Prostate gland (tissue), 2 donors: Measurements from ENCODE around the gene LYPD6. TPM values are rescaled to one million over a fixed set of nuclear protein-coding genes. Genes with fewer than 3 reads are reported as not detected.

Source experiments
- DNase-seq: peaks from one replicate; pipeline ENCODE4 v3.0.0-alpha.2; 2019; ENCODE audit warnings: low spot score
- H3K27ac ChIP-seq, 2 donors: fragments of 200-600 bp; sonication (generic); 2 replicates each; pipeline ENCODE4 v1.5.1; 2017 to 2019
- H3K27me3 ChIP-seq: fragments of 200-600 bp; sonication (generic); replicated peaks from 2 replicates; pipeline ENCODE4 v1.5.1; 2019; ENCODE audit not compliant: insufficient read depth
- H3K36me3 ChIP-seq, 2 donors: fragments of 200-600 bp; sonication (generic); 1 replicate in 1 of 2; 2 replicates in 1 of 2; pipeline versions ENCODE4 v1.5.1 to v1.8.1; 2017 to 2019
- H3K4me1 ChIP-seq: fragments of 200-600 bp; sonication (generic); replicated peaks from 2 replicates; pipeline ENCODE4 v1.5.1; 2019
- H3K4me3 ChIP-seq, 2 donors: fragments of 200-600 bp; sonication (generic); 2 replicates each; pipeline ENCODE4 v1.5.1; 2017 to 2019
- H3K9me3 ChIP-seq: fragments of 200-600 bp; sonication (generic); 2 replicates; pipeline ENCODE4 v1.5.1; 2017
- POLR2A ChIP-seq: fragments of 450-650 bp; IDR thresholded peaks from one replicate; pipeline ENCODE4 v1.6.1; 2016; ENCODE audit warnings: antibody characterized with exemption, mild to moderate bottlenecking
- POLR2AphosphoS5 ChIP-seq: sonication (generic); formaldehyde crosslinking; IDR thresholded peaks from one replicate; pipeline ENCODE4 v1.6.1; 2017; ENCODE audit warnings: antibody characterized with exemption
- WGBS: methylation state at CpG from one replicate; pipeline ENCODE4 v1.1.5; 2018; 5-methylcytosine and 5-hydroxymethylcytosine counted together
- intact Hi-C: fragments of 100-400 bp; cut with DNase I; formaldehyde crosslinking; loops from one replicate; pipeline ENCODE4 v1.14.2; 2022
- total RNA-seq, 2 donors: library from RNA; depleted of rRNA; stranded (reverse); fragments of >200 nt; gene quantifications; one replicate each; pipeline ENCODE4 v1.1.0, GENCODE V29; 2016
- TF ChIP-seq, protein P1 (sequence below), 4 experiments: fragments of 200-600 bp in 2 of 4; fragments of 450-650 bp in 2 of 4; sonication (generic) in 2 of 4; IDR thresholded peaks; 1 replicate in 3 of 4; 2 replicates in 1 of 4; pipeline ENCODE4 v1.5.1; 2016 to 2019; ENCODE audit warnings: antibody characterized with exemption in 4 of 4, mild to moderate bottlenecking in 2 of 4, moderate library complexity in 2 of 4

LYPD6 gene
- total RNA-seq, 2 donors from 2014 or later = 2.3 to 5.1 TPM

DNA sequence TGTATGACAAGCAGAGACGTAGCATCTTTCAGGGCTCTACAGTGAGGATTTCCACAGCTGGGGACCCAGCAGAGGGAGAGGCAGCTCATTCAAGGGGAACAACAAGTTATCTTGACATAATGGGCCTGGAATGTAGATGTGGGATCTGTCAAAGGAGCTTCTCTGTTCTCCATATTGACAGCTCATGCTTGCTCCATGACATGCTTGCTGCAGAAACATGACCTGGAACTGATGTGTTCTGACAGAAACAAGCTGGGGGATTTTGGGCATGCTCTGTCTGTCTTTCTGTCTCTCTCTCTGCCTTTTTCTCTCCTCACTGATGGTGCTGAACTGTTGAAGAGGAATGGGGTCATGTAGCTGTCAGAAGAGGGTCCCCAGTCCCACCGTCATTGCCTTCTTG, 177.6 kb downstream of the LYPD6 start:
- no peaks in the 10 kb centered on the region for H3K4me1 ChIP-seq
- TF ChIP-seq POLR2A (no peak), POLR2AphosphoS5 (no peak)
- TF ChIP-seq, protein P1, sequence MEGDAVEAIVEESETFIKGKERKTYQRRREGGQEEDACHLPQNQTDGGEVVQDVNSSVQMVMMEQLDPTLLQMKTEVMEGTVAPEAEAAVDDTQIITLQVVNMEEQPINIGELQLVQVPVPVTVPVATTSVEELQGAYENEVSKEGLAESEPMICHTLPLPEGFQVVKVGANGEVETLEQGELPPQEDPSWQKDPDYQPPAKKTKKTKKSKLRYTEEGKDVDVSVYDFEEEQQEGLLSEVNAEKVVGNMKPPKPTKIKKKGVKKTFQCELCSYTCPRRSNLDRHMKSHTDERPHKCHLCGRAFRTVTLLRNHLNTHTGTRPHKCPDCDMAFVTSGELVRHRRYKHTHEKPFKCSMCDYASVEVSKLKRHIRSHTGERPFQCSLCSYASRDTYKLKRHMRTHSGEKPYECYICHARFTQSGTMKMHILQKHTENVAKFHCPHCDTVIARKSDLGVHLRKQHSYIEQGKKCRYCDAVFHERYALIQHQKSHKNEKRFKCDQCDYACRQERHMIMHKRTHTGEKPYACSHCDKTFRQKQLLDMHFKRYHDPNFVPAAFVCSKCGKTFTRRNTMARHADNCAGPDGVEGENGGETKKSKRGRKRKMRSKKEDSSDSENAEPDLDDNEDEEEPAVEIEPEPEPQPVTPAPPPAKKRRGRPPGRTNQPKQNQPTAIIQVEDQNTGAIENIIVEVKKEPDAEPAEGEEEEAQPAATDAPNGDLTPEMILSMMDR (IDR thresholded peaks at IDR 0.05) = no peak
- no peak overlapping the region for H3K4me3 ChIP-seq
- WGBS = 86% methylated on average over 2 of the region's 2 CpGs
- H3K27me3 ChIP-seq = no peaks in the 10 kb centered on the region
- no peaks in the 10 kb centered on the region for H3K9me3 ChIP-seq
- H3K36me3 ChIP-seq = no peaks in the 10 kb centered on the region
- no peak overlapping the region for H3K27ac ChIP-seq
- no peak for DNase-seq
- intact Hi-C loops = no loop called here

DNA sequence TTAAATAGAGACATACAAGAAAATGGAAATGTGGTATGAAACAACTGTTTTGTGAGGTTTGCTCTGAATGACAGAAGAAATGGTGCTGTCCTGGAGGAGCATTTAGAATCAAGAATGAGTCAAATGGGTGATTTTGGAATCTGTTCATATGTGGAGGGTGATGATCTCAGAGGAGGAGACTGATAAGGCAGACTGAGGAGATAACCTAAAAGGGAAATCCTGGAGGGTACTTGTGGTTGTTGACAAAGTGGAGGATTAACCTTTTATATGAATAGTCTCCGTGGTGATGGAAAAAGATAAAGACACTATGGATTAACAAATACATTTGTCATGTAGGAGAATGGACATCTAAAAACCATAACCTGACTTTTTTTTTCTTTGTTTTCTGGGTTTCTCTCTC, 183.1 kb downstream of the LYPD6 start:
- Histone ChIP-seq H3K4me1 (no peaks in the 10 kb centered on the region), H3K27ac (no peak overlapping the region), H3K4me3 (no peak overlapping the region), H3K36me3 (no peaks in the 10 kb centered on the region), H3K27me3 (no peaks in the 10 kb centered on the region), H3K9me3 (no peaks in the 10 kb centered on the region)
- DNase-seq = no peak
- TF ChIP-seq POLR2AphosphoS5 (no peak), POLR2A (no peak)
- TF ChIP-seq, protein P1 (IDR thresholded peaks at IDR 0.05) = no peak
- 68% methylated on average over 1 of the region's 1 CpG for WGBS
- intact Hi-C loops = no loop called here
